Measurements from ENCODE around the gene NFATC2. TPM values are rescaled to one million over a fixed set of nuclear protein-coding genes. Genes with fewer than 3 reads are reported as not detected.
A peak's percentile ranks its signal among the peaks of the same experiment; 100 is the strongest.

NFATC2 gene
- total RNA-seq (2021; fragmentation: NEBNext Ultra II Directional; extraction: Animal tissue kit (Norgen Biotek cat#: 25700)) (0.84 and 0.91 TPM in 2 replicates), polyA plus RNA-seq (2011; rRNA removed) (0.25 and 0.27 TPM in 2 replicates), polyA minus RNA-seq (2011; rRNA and poly(A)+ RNA removed) (0.47 and 0.71 TPM in 2 replicates)
- 0.25 TPM for polyA plus RNA-seq (2011; cell fraction: cytosol; rRNA removed)
- 0.48 TPM for polyA plus RNA-seq (2011; cell fraction: nucleus; rRNA removed)
- polyA plus RNA-seq (2012, experiment 1 of 2), result 0.51 to 0.70 TPM (median 0.57 TPM) in 4 replicates
- polyA plus RNA-seq (2012, experiment 2 of 2), result 0.10 TPM
- polyA plus RNA-seq (2013, experiment 1 of 2), result 0.20 TPM
- polyA plus RNA-seq (2013, experiment 2 of 2), result 0.20 TPM
- polyA minus RNA-seq (2011; cell fraction: cytosol; rRNA and poly(A)+ RNA removed), result 0.66 TPM
- polyA minus RNA-seq (2011; cell fraction: nucleus; rRNA and poly(A)+ RNA removed), result 1.8 TPM
- long read RNA-seq, experiment 1, result 0 reads
- long read RNA-seq, experiment 2, result 0 reads

- no peak within 1 kb of the TSS for H2BK20ac ChIP-seq (ENCODE audit: low read length)
- no peak within 1 kb of the TSS for H4K91ac ChIP-seq (replicated peaks; ENCODE audit: insufficient read length, low read length)
- POLR2A ChIA-PET (ENCODE audit: partially characterized antibody), result interaction anchor here (1.0 kb wide), 1 partner anchor 155 kb away, joined by 3 read pairs; no protein-coding TSS in a partner anchor
- H3K4ac ChIP-seq (replicated peaks; ENCODE audit: insufficient read length, low read depth, low read length), result no peak within 1 kb of the TSS
- FAIRE-seq (no peak), DNase-seq (ENCODE audit: low read depth in 1 of 2, low spot score in 2 of 2) (peak in 1 of 2 experiments; percentile 59)
- no peaks in the 10 kb centered on the region for H3K36me3 ChIP-seq (ENCODE audit: control insufficient read depth in 2 of 4, insufficient read depth in 4 of 4, low read length in 3 of 4)
- H3K27ac ChIP-seq (ENCODE audit: low read depth, low read length), result no peak within 1 kb of the TSS
- no peak within 1 kb of the TSS for H2BK5ac ChIP-seq (ENCODE audit: low read depth, low read length)
- H3K56ac ChIP-seq (replicated peaks; ENCODE audit: insufficient read length, low read depth, low read length), result no peak within 1 kb of the TSS
- H3K4me3 ChIP-seq (ENCODE audit: extremely low read depth in 1 of 4, insufficient read depth in 2 of 4, low read depth in 3 of 4, low read length in 4 of 4), result peak within 1 kb of the TSS; percentile 23 to 67 (median 39)
- H3K4me1 ChIP-seq (replicated peaks in 1 of 4; ENCODE audit: control insufficient read depth in 3 of 4, insufficient read depth in 4 of 4, low read length in 3 of 4), result peaks cover 0 to 10% (median 4%) of the 10 kb centered on the region in 4 experiments; a peak in 4 of 7 replicates
- H3K9me3 ChIP-seq (ENCODE audit: insufficient read depth in 2 of 2, low read depth in 1 of 2, low read length in 1 of 2), result no peaks in the 10 kb centered on the region
- no peak within 1 kb of the TSS for H2BK120ac ChIP-seq (replicated peaks; ENCODE audit: low read depth, low read length)
- H4K20me1 ChIP-seq (replicated peaks in 1 of 2; ENCODE audit: control insufficient read depth in 1 of 2, insufficient read depth in 2 of 2, low read length in 2 of 2), result no peaks in the 10 kb centered on the region
- no peak within 1 kb of the TSS for H3K9ac ChIP-seq (replicated peaks in 1 of 4; ENCODE audit: extremely low read depth in 1 of 4, low read depth in 3 of 4, low read length in 3 of 4)
- CTCF ChIA-PET (ENCODE audit: partially characterized antibody), result interaction anchor here (0.6 to 2.4 kb wide), 17 partner anchors 11 to 230 kb away, joined by 3 to 11 read pairs (median 4); no protein-coding TSS in a partner anchor
- H3K23me2 ChIP-seq (ENCODE audit: low read depth, low read length), result peaks cover 6% of the 10 kb centered on the region; the same call in 1 of the 2 replicates
- no peak within 1 kb of the TSS for H2AK5ac ChIP-seq (ENCODE audit: low read depth, low read length)
- no peak within 1 kb of the TSS for H2AFZ ChIP-seq (ENCODE audit: low read length)
- 34% methylated on average over 15 of the region's 67 CpGs; no CpG with 5 or more reads in 1 of the 2 experiments for WGBS, 2 experiments (ENCODE audit: extremely low coverage in 1 of 2, insufficient coverage in 1 of 2, insufficient read length in 1 of 2, insufficient replicate concordance in 2 of 2, low coverage in 1 of 2, low lambda C conversion rate in 2 of 2, missing lambda C conversion rate in 1 of 2)
- no peak within 1 kb of the TSS for H2BK12ac ChIP-seq (ENCODE audit: low read depth, low read length)
- H4K5ac ChIP-seq (ENCODE audit: insufficient read length, low read depth, low read length), result no peak within 1 kb of the TSS
- no peak for TF ChIP-seq CEBPB (IDR thresholded peaks at IDR 0.05; ENCODE audit: low read depth, low read length)
- peak; percentile 45 for TF ChIP-seq EZH2 (IDR thresholded peaks at IDR 0.05; ENCODE audit: low read depth, low read length, severe bottlenecking)
- TF ChIP-seq ZNF274 (IDR thresholded peaks at IDR 0.05; ENCODE audit: borderline replicate concordance, extremely low read depth, low read length), result no peak
- no peak for TF ChIP-seq BRCA1 (IDR thresholded peaks at IDR 0.05; ENCODE audit: low read depth, low read length)
- H3K79me1 ChIP-seq (ENCODE audit: low read depth, low read length), result no peaks in the 10 kb centered on the region
- 0 out of 2 replicates have a peak within 1 kb of the TSS, but pooled peaks have one; percentile 29 for H3K18ac ChIP-seq (ENCODE audit: extremely low read depth, low read length)
- no peak within 1 kb of the TSS for H3K23ac ChIP-seq (ENCODE audit: insufficient read length)
- peaks cover 8 to 30% (median 25%) of the 10 kb centered on the region in 4 experiments for H3K27me3 ChIP-seq (replicated peaks in 1 of 4; ENCODE audit: control insufficient read depth in 3 of 4, extremely low read depth in 1 of 4, insufficient read depth in 3 of 4, low read length in 3 of 4)
- H2BK15ac ChIP-seq (ENCODE audit: low read length), result no peak within 1 kb of the TSS
- no peak within 1 kb of the TSS for H3K14ac ChIP-seq (ENCODE audit: insufficient read length)
- no peaks in the 10 kb centered on the region for H3K79me2 ChIP-seq (ENCODE audit: control insufficient read depth in 1 of 2, insufficient read depth in 2 of 2, low read length in 2 of 2)
- 0 out of 2 replicates have a peak within 1 kb of the TSS, but pooled peaks have one; percentile 47 for H4K8ac ChIP-seq (ENCODE audit: extremely low read depth, insufficient read depth, low read length)
- H3K4me2 ChIP-seq (ENCODE audit: insufficient read depth in 1 of 2, low read depth in 2 of 2, low read length in 2 of 2), result peak within 1 kb of the TSS; percentile 50 to 87
Measured at GRCh38 chr20:51542571-51543421, at the start of gene NFATC2. Gene NFATC2 (minus strand): TSS chr20:51542719. CDS start chr20:51542499, 220 bp downstream.
